GM18867 (cell line): Measurements from ENCODE around the gene STX16.

Source experiments
- ATAC-seq: cut with Tn5 transposase; IDR thresholded peaks from one replicate; pipeline ENCODE4 v1.9.1; 2021; ENCODE audit warnings: mild to moderate bottlenecking, moderate library complexity; ENCODE audit not compliant: unreplicated experiment

Gene STX16

GRCh38 chr20:58673119-58673518 lies 22.0 kb downstream of the STX16 start:
- no peak for ATAC-seq

- ATAC-seq = no peak
Observed at GRCh38 chr20:58675146-58675584, 24.1 kb downstream of the STX16 start.

- no peak for ATAC-seq
Observed at GRCh38 chr20:58675641-58676040, 24.6 kb downstream of the STX16 start.

GRCh38 chr20:58676161-58676560 lies 25.1 kb downstream of the STX16 start:
- ATAC-seq = no peak

- ATAC-seq = no peak
Observed at GRCh38 chr20:58677079-58677604, 26.1 kb downstream of the STX16 start.

- no peak for ATAC-seq
Observed at GRCh38 chr20:58677808-58678207, 26.7 kb downstream of the STX16 start.

GRCh38 chr20:58678806-58679205 lies 27.7 kb downstream of the STX16 start:
- no peak for ATAC-seq

GRCh38 chr20:58682656-58683531 lies 31.8 kb downstream of the STX16 start:
- ATAC-seq = no peak

- no peak for ATAC-seq
Observed at GRCh38 chr20:58684291-58684690, 33.2 kb downstream of the STX16 start.

GRCh38 chr20:58685988-58686387 lies 34.9 kb downstream of the STX16 start:
- ATAC-seq = no peak

GRCh38 chr20:58688414-58688813 lies 37.3 kb downstream of the STX16 start:
- ATAC-seq = no peak

- no peak for ATAC-seq
Observed at GRCh38 chr20:58688840-58689239, 37.8 kb downstream of the STX16 start.

- no peak for ATAC-seq
Observed at GRCh38 chr20:58690396-58691135, 39.5 kb downstream of the STX16 start.

GRCh38 chr20:58691773-58692578 lies 40.9 kb downstream of the STX16 start:
- no peak for ATAC-seq

- ATAC-seq = peak; percentile 90
Observed at GRCh38 chr20:58692579-58693225, 41.6 kb downstream of the STX16 start, which contains the start of gene NPEPL1. Gene NPEPL1, plus strand, starts transcription at chr20:58692800. Its CDS starts 101 bp downstream, at chr20:58692901.

GRCh38 chr20:58693226-58694006 lies 42.3 kb downstream of the STX16 start:
- ATAC-seq = no peak

- ATAC-seq = no peak
Observed at GRCh38 chr20:58694241-58695083, 43.4 kb downstream of the STX16 start.

- no peak for ATAC-seq
Observed at GRCh38 chr20:58695084-58695722, 44.1 kb downstream of the STX16 start.
